Myocyte (in vitro differentiated cells): ENCODE results near the gene RGS6. TPM values are rescaled to one million over a fixed set of nuclear protein-coding genes. Genes with fewer than 3 reads are reported as not detected.

ENCODE experiments used
- DNase-seq: peaks from one replicate; pipeline ENCODE4 v3.0.0-alpha.2; 2012; ENCODE audit warnings: low read depth
- total RNA-seq: library from RNA; depleted of rRNA; stranded (reverse); fragments of >200 nt; gene quantifications from 2 replicates; pipeline ENCODE4 v1.2.3, GENCODE V29; 2014

Gene RGS6
- total RNA-seq, 1 donor from 2014 or later, result not detected

DNA sequence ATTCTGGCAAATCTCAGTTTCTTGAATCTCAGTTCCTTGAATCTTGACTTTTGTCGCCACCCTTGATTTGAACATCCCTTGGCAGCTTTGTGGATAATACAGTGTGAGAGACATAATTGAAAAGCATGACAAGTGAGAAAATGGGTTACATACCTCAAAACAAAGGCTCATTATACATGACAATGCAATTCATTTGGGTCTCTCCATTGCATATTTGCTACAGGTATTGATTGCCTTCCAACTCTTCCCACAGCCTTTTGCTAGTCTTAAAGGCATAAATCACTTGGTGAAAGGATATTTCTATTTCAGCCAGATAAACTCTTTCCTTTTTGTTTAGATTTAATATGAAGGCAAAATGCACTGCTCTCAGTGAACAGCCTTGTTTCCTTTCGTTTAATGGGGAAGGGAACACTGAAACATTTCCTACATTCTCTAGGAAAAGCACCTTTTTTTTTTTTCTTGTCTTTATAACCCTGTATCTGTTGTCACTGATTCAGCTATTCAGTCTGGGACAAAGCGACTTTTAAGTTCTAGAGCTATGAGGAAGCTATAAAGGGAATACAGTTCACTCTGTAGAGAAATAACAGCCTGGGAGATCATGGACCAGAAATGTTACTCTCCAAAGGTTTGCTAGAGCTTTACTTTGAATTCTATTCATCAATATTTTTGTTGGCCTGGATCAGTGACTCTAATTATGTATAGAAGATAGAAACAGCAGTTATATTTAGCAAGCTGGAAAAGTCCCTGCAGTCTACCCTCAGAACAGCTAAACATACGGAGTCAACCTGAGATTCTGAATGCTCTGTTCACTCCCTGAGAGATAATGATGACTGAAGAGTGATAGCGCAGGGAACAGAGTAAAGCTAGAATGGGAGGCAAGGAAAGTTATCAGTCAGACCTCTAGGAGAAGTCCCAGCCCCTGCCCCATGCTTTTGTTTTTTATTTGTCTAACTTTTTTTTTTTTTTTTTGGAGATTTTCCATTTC lies 311.4 kb downstream of the RGS6 start:
- DNase-seq, result no peak

DNA sequence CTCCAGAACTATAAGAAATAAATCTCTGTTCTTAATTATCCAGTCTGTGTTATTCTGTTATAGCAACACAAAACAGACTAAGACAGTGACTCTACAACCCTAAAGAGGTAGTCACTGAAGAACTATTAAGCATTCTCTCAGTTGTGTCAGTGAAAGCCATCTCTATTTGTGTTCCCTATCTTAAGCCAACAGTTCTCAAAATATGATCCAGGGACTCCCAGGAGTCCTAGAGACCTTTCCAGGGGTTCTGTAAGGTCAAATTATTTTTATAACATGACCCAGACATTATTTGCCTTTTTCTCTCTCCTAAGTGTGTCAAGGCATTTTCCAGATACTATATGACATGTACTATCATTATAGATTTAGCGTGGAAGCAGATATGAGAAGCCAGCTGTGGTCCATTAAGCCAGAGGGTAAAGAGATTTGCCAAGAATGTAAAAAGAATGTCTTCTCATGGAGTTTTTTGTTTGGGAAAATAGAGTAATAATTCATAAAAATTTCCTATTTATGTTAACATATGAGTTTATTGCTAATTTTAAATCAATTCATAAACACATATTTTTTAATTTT lies 315.8 kb downstream of the RGS6 start:
- DNase-seq, result no peak

DNA sequence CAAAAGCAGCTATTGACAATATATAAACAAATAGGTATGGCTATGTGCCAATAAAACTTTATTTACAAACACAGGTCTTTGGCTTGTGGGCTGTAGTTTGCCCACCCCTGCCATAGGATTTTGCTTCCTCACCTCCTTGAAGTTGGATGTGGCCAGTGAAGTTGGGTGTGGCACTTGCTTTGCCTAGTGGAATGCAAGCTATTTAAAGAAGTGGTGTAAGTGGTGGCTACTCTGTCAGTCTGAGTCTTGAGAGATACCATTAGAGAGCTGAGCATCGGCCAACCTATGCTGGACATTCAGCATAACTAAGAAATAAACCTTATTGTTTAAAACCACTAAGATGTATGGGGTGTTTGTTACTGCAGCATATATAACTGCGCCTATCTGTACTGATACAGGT lies 321.3 kb downstream of the RGS6 start:
- no peak for DNase-seq

DNA sequence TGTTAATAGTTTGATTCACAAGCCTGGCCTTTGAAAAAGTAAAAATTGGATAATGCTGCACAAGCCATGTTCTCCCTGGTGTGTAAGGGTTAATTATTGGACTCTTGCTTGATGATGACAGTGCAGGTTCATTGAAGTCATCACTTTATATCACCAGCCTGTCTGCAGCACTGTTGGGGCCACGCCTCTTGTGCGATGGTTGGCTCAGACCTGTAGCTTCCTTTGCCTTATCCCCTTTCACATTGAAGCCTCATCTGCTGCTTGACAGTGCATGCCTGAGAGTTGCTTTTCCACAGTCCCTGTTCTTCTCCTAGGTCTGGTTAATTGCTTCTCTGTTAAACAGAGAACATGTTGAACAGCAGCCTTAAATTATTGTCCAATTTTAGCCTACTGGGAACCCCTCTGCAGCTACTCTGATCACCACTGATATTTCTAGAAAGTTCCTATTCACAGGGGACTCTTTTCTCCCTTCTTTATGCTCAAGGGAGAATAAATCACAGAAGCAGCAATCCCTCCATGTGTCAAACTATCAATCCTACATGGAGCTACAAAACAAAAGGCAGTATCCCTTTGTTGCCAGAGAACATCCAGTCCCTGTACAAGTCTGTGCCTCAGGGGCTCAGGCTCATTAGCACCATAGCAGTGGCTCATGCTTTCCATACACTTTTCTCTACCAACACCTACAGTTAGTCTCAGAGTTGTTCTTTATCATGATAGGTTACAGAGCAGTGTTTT lies 322.1 kb downstream of the RGS6 start:
- DNase-seq, result no peak

DNA sequence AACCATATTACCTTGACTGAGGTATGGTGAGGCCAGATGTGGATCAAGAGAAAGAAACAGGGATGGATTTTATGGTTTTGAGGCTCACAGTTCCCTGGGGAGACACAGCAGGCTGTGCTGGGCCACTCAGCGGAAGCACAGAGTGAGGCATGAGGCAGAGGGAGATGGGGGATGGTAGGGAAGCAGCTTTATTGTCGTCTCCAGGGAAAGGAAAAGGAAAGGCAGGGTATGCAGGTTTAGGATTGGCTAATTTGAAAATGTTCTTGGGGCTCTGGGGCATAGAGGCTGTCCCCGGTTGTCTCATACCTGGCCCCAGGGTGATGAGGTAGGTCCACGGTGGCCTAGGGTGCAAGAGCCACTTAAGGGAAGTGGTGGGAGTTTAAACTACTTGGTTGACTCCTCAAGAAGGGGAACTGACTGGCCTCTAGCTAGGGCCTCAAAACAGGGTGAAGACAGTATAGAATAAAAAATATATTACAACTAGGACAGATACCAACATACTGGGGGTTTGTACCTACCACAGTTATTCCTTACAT lies 322.8 kb downstream of the RGS6 start:
- DNase-seq, result no peak

DNA sequence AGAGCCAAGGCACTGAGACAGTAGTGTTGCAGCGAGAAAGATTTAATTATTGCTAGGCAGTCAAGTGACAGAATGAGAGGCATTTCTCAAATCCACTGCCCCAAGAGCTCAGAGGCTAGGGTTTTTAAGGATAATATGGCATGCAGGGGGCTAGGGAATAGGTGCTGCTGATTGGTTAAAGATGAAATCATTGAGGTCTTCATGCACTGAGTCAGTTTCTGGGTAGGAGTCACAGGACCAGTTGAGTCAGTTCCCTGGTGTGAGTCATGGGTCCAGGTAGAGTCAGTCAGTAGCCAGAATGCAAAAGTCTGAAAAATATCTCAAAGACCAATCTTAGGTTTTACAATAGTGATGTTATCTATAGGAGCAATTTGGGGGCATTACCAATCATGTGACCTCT lies 323.8 kb downstream of the RGS6 start:
- DNase-seq, result no peak

DNA sequence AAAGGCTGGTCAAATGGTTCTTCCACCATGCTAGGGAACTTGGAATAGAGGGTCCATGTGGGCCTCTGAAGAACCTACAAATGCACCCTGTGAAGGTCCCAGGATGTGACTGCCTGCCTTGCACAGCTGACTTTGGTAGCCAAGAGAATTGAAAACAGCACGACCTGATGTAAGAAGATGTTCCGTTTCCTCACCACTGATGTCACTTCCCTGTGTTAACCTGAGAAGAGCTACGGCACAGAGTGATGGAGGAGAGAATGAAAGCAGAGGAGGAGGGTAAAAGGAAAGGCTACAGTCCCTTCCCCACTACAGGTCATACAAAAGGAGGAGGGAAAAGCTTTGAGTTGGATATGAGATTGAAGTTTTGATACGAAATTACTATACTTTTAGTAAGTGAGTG lies 328.8 kb downstream of the RGS6 start:
- DNase-seq, result no peak

DNA sequence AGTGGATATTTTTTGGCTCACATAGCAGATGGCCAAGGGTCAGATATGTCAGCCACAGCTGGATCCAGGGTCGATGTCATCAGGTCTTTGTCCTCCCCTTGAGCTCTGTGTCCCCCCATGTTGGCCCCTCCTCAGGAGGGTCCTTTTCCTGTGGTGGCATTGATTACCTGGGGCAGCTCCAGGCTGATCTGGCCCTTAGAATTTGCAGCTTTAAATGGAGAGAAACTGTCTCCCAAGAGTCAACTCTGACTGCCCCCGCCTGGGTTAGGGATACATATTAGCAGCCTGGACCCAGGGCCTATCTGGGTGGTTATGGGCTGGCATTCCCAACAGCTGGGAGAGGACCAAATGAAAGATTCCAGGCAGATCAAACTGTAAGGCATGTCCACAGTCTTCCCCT lies 330.5 kb downstream of the RGS6 start:
- no peak for DNase-seq

DNA sequence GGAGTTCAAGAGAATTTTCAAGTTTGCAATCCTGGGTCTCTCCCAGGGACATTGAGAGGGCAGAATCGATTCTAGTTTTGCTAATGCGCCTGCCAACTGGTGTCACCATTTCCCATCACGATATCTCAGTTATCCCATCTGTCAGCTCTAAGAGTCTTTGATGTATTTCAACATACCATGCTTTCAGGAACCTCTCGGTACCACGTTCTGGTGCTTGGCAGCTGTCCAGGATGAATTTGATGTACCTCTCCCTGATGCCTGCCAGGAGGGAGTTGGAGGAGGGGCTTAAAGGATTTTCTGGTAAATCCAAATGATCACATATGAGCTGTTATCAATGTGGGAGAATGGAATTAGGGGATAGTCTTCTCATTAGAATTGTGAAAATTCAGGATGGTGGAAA lies 332.5 kb downstream of the RGS6 start:
- no peak for DNase-seq

DNA sequence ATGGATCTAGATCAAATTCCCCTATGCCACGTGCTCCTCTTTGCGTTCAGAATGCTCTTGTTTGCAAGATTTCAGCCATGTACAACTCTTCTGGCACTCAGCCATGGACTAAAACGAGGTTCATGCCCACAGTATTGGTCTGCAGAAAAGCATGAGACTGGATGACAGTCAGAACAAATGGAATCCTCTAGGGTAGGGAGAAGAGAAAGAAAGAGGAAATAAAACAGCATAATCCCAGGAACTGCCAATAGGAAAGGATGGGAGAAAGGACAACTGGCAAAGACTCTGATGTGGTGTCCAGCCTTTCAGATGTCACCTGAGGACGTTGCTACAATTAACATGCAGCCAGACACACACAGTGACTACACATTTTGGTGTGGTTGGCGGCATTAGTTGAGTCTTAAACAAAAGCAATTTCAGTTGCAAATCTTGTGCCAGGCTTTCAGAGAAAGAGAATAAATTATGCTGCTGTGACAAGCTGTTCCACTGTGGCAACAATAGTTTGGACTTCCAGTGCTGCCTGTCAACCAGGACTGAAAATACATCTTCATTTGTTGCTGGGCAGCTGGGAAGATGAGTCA lies 338.0 kb downstream of the RGS6 start:
- no peak for DNase-seq

DNA sequence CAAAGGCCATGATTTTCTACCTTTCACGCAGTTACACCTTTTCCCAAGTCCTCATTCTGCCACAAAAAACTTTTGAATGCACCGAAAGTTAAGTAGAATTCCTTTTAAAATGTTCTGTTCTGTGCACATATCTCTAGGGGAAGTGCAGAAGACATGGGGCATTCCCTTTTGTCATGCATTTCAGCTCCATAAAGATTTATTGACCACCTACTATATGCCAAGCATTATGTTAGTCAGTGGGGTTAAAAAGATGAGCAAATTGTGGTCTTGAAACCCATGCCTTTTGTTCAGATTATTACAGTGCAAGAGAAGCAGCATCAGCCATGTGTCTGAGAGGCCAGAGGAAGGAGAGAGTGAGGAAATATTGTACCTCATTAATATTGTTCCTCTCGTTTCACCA lies 338.5 kb downstream of the RGS6 start:
- DNase-seq, result no peak

DNA sequence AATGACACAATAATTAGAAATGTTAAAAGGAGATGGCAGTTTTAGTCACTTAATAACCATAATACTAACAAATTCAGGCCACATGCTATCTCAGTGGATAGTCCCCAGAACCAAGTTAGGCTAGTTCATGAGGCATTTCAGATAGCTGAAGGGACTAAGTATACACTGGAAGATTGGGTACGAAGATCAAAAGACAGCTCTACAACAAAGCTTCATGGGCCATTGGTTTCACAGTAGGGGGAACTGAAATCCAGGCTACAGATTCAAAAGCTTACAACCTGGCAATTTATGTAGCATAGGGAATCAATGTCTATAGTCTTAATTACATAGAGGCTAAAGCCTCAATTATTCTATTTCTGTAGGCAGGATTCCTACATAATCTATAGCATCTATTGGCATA lies 343.0 kb downstream of the RGS6 start:
- no peak for DNase-seq

DNA sequence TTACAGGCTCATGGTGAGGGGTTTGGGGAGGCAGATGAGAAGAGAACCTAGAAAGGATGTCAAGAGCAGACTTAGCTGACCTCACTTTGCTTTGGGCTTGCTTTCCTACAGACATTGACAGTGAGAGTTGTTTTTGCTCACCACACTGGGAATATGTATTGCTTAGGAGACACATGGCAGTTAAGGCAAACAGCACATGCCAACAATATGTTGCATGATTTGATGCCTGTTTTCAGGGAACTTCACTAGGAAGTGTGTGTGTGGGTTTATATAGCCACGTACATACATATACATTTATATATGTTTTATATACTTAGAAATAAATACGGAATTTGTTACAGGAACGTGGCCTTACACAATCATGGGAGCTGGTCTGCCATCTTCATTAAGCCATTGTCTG lies 346.1 kb downstream of the RGS6 start:
- no peak for DNase-seq

DNA sequence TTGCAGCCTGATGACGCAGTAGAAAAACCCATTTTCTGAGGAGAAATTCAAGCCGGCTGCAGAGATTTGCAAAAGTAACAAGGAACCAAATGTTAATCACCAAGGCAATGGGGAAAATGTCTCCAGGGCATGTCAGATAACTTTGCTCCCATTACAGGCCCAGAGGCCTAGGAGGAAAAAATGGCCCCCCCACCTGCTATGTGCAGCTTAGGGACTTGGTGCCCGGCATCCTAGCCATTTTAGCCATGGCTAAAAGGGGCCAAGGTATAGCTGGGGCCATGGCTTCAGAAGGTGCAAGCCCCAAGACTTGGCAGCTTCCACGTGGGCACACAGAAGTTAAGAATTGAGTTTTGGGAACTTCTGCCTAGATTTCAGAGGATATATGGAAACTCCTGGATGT lies 351.9 kb downstream of the RGS6 start:
- DNase-seq, result no peak

DNA sequence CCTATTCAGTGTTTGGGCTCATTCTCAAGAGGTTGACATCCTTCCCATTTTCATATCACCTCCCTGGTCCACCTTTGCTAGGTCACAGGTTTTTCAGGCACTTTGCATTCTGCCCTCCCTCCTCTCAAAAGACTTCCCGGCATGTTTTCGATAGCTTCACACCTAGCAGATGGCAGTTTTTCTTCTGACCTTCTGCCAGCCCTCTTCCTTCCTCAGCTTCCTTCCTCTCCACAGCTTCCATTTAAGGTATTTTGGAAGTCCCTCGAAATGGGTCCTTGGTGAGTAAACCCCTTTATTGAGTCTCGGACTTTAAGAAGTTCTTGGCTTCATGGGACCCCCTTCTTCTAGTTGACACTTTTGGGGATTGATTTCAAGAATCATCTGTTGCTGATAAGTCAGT lies 358.0 kb downstream of the RGS6 start:
- DNase-seq, result no peak

DNA sequence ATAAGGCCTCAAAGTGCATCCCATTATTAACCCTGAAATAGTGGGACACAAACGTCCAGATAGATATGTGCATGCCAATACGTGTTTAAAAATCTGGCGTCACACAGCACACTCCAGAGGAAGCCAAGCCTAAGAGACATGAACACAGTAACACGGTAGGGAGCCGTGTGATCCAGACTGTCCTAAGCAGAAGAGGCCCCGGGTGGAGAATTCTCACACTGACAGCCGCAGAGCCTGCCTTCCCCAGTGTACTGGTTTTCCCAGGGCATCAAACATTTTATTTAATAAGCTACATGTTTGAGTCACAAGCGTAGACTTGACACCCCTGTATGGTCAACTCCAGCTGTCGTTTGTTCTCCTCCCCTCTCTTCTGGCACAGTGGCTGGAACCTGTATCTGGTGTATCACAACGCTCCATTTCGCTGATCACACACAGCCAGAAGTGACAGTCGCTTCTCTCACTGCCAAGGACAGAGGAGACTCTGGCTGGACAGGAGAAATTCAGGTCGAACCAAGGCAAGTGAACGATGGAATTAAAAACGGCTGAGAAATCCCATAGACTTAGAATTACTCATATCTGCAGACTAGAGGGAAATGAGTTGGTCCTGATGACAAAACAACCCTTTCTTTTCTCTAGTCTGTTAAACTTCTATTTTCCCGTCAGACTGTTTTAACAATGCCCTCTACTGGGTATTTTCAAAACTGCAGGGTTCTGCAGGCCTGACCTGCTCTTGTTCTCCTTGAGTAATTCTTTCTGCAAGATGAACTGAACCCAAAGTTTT lies 359.9 kb downstream of the RGS6 start:
- DNase-seq, result peak; percentile 63

DNA sequence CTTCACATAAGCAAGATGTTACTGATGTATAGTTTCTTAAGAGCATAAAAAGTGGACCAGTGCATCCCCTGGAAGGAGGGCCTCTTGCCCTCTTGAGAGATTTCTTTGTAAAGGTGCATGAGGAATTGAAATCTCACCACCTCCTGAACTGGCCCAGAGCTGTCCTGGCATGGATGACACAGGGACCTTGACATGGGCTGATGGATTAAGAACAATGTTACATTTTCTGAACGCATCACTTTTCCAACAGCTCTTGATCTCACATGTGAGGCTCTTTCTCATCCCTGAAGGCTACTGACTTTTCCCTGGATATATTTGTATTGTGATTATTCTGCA lies 360.4 kb downstream of the RGS6 start:
- DNase-seq, result no peak

DNA sequence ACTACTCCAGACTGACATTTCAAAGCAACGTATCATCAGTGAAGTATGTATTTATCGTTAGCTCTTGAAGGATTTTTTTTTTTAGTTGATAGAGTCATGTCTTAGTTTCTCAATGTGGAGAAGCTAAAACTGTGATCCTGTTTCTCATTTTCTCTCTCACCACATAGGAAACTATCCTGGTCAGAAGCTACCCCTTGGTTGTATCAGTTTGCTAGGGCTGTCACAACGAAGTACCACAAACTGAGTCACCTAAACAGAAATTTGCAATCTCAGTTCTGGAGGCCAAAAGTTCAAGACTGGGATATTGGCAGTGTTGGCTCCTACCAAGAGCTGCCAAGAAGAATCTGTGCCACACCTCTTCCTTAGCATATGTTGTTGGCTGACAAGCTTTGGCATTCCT lies 369.1 kb downstream of the RGS6 start:
- no peak for DNase-seq

DNA sequence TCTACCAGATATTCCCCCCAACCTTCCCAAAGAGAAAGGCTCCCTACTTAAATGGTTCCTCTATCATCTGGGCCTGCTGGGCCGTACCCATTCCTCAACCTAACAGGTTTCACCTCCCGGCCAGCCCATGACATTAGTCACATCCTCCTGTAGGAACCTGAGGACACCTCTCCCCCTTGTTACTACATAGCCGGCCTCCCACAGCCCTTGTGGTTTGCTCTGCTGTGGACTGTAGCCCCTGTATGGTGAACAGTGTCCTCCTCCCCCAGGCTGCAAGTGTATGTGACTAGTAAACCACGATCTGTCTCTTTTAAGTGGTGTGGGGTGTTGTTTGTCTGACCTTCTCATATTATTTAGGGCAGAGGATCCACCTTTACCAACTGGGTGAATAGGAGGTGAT lies 371.7 kb downstream of the RGS6 start:
- DNase-seq, result no peak

DNA sequence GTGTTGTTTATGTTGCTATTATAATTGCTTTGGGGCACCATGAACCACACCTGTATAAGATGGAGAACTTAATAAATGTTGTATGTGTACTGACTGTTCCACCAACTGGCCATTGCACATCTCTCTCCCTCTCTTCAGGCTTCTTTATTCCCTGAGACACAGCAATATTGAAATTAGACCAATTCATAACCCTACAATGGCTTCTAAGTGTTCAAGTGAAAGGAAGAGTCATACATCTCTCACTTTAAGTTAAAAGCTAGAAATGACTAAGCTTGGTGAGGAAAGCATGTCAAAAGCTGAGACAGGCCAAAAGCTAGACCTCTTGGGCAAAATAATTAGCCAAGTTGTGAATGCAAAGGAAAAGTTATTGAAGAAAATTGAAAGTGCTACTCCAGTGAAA lies 373.3 kb downstream of the RGS6 start:
- DNase-seq, result no peak

DNA sequence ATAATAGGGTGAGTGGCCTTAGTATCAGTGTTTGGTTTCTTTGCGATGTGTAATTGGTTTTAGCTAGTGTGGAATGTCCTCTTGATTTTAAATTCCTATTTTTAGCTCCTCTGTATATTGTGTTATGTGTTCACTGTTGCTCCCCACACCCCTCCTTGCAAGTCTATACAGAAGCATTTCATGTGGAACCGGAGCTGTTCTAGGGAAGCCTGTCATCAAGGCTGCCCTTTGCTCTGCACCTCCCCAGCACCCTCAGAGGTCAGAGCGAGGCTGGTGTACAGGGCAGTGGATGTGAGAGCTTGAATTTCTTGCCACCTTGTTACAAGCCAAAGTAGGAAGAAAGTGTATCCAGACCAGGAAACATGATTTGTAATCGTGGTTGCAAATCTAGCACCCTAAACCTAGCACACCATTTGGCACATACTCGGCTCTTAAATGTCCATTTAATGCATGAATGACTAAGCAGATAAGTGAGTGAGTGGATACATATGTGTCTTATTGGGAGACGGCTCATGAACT lies 376.8 kb downstream of the RGS6 start:
- DNase-seq, result no peak
